Inflammatory macrophage treated with lipopolysaccharide for 1 hour (primary cell): ENCODE data around the gene ELP5.
A peak's percentile ranks its signal among the peaks of the same experiment; 100 is the strongest.

Experiments
- DNase-seq, 2 donors: peaks; one replicate each; pipeline ENCODE4 v3.0.0-alpha.2; 2020 to 2022

Gene ELP5

DNA sequence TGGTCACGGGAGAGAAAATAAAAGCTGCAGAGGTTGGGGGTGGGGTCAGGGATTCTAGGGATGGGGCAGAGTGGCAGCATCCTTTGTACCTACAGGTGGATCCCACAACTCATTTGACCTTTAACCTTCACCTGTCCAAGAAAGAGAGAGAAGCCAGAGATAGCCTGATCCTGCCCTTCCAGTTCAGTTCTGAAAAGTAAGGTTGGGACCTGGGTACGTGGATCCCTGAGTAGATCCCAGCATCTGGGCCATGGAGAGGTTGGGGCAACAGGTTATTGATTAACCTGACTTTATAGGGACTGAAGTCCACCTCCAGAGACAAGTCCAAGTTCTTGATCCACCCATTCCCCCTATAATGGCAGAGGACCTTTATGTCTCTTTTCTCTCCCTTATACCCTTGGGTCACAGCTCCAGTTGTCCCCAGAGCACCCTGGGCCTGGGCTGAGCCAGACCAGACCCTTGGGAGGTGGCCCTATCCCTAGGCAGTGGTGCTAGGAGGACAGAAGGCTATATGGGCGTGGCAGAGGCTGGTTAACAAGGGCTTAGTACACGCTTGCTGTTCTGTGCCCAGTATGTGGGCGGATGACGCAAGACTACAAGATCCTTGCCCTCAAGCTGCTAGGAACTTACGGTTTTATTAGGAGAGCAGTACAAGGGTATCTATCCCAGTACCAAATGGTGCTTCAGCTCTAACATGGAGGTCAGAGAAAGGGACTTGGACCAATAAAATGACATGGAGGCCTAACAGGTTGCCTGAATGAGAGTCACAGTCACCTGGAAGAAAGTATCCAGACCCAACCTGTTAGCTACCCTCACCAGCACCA lies 6.9 kb downstream of the ELP5 start:
- DNase-seq = peak; percentile 86 to 91

- DNase-seq = no peak
Observed at GRCh38 chr17:7259555-7259889, 7.5 kb downstream of the ELP5 start.

DNA sequence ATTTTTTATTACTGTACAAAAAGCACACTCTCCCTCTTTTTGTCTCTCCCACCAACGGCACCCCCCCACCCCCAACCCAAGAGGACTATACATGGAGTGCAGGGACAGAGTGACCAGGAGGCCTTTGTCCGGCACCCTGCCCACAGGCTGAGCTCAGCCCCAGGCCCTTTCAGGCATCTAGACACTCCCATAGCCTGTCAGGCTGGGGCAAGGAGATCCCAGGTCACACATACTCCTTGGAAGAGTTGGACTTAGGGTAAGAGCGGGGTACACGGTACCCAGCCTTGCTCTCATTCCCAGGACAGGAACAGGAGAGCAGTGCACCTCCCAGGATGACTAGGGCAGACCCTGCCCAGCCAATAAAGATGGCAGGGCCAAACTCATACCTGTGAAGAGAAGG lies 8.1 kb downstream of the ELP5 start:
- DNase-seq = no peak

GRCh38 chr17:7260651-7261378 lies 8.8 kb downstream of the ELP5 start:
- no peak for DNase-seq

- DNase-seq = no peak
Observed at GRCh38 chr17:7261379-7262191, 9.6 kb downstream of the ELP5 start.

- DNase-seq = no peak
Observed at GRCh38 chr17:7262192-7262934, 10.3 kb downstream of the ELP5 start, which contains the start of gene CLDN7. TSS of gene CLDN7 (minus strand) at chr17:7262478. CDS start at chr17:7262043, 435 bp downstream.

- peak in 1 of 2 donors; percentile 34 for DNase-seq
Observed at GRCh38 chr17:7262935-7263800, 11.2 kb downstream of the ELP5 start.

DNA sequence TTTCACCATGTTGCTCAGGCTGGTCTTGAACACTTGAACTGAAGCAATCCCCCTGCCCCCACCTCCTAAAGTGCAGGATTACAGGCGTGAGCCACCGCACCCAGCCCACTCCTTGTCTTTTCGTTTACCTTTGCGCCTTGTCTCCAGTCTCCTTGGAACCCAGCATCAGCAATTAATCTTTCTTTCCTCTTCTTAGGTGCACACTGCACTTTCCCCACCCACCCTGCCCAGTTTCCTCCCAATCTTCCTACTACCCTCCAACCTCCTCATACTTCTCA lies 11.7 kb downstream of the ELP5 start:
- no peak for DNase-seq

DNA sequence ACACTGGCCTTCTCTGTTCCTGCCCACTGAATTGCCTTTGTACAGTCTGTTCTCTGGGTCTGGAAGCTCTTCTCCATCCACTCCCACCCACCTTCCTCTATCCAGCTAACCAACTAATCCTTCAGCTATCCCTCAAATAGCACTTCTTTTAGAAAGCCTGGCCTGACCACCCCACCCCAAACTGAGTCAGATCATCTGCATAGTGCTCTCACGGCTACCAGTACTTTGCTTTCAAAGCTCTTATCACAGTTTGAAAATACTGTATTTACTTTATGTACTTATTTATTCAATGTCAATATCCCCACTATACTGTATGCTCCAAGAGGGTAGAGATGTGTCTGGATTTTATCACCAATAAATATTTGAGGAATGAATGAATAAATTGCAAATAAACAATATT lies 14.8 kb downstream of the ELP5 start:
- no peak for DNase-seq

GRCh38 chr17:7279448-7279847 lies 27.4 kb downstream of the ELP5 start:
- DNase-seq = no peak

DNA sequence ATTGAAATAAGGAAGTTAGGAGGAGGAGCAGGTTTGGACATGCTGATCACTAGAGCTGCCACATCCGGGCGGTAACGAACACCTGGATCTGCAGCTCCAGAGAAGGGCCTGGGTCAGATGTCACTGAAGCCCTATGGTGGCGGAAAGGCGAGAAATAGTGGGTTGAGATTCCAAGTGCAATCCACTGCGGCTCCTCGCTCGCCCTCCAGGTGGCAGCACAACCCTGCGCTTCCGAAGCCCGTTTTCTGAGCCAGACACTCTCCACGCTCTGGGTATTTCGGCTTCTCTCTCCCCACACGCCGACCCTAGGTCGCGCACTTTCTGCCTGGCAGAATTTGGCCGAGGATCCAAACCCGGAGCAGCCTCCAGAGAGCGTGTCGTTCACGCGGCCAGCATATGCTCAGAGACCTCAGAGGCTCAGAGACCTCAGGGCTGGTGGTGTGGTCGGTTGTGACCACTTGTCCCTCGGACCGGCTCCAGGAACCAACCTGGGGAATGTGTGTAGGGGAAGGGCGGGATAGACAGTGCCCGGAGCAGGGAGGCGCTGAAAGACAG lies 28.6 kb downstream of the ELP5 start:
- DNase-seq = peak; percentile 70 to 96

DNA sequence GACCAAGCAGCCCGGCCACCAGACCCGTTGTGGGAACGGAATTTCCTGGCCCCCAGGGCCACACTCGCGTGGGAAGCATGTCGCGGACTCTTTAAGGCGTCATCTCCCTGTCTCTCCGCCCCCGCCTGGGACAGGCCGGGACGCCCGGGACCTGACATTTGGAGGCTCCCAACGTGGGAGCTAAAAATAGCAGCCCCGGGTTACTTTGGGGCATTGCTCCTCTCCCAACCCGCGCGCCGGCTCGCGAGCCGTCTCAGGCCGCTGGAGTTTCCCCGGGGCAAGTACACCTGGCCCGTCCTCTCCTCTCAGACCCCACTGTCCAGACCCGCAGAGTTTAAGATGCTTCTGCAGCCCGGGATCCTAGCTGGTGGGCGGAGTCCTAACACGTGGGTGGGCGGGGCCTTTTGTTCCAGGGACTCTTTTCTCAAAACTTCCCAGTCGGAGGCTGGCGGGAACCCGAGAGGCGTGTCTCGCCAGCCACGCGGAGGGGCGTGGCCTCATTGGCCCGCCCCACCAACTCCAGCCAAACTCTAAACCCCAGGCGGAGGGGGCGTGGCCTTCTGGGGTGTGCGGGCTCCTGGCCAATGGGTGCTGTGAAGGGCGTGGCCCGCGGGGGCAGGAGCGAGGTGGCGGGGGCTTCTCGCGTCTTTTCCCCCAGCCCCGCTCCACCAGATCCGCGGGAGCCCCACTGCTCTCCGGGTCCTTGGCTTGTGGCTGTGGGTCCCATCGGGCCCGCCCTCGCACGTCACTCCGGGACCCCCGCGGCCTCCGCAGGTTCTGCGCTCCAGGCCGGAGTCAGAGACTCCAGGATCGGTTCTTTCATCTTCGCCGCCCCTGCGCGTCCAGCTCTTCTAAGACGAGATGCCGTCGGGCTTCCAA lies 29.3 kb downstream of the ELP5 start, which contains the start of gene SLC2A4:
Gene SLC2A4, plus strand, starts transcription at position 645 of the 879 bp plus-strand sequence. Its CDS starts 217 bp downstream, at position 862.
- DNase-seq = peak; percentile 96 to 98

- DNase-seq = no peak
Observed at GRCh38 chr17:7281953-7282751, 30.1 kb downstream of the ELP5 start.

DNA sequence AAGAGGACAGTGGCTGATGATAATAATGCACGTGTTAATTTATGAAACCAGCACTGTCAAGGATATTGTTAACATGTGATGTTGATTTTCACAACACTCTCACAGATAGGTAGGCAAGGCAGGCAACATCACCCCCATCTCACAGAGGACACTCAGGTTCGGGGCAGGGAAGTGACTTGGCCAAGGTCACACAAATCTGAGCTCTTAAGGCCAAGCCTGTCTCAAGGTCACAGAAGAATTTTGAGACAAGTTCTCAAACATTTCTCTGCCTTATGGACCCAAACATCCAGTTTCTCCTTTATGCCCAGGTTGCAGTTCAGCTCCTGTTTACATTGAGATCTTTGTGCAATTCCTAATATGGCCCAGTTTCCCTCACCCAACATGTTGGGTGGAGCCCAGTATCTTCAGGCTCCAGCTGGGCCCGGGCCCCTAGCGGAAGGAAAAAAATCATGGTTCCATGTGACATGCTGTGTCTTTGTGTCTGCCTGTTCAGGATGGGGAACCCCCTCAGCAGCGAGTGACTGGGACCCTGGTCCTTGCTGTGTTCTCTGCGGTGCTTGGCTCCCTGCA lies 30.8 kb downstream of the ELP5 start:
- peak in 1 of 2 donors; percentile 27 for DNase-seq

DNA sequence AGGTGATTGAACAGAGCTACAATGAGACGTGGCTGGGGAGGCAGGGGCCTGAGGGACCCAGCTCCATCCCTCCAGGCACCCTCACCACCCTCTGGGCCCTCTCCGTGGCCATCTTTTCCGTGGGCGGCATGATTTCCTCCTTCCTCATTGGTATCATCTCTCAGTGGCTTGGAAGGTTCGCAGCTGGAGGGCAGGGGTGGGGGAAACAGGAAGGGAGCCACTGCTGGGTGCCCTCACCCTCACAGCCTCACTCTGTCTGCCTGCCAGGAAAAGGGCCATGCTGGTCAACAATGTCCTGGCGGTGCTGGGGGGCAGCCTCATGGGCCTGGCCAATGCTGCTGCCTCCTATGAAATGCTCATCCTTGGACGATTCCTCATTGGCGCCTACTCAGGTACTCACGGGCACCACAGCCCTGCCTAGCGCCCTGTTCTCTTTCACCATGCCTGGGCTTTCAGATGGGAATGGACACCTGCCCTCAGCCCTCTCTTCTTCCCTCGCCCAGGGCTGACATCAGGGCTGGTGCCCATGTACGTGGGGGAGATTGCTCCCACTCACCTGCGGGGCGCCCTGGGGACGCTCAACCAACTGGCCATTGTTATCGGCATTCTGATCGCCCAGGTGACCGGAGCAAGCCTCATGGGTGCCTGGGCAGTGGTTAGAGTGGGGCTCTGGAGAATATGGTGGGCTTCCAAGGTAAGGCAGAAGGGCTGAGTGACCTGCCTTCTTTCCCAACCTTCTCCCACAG lies 31.6 kb downstream of the ELP5 start:
- DNase-seq = peak; percentile 29 to 38

DNA sequence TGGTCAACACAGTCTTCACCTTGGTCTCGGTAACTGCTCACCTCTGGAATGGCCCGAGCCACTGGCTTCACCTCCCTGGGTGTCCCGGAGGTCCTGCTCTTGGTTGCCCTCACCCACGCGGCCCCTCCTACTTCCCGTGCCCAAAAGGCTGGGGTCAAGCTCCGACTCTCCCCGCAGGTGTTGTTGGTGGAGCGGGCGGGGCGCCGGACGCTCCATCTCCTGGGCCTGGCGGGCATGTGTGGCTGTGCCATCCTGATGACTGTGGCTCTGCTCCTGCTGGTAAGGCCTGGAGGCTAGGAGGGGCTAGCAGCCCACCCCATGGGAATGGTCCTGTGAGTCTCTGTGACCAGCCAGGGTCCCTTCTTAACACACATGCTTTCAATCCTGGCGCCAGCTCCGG lies 32.9 kb downstream of the ELP5 start:
- DNase-seq = no peak

DNA sequence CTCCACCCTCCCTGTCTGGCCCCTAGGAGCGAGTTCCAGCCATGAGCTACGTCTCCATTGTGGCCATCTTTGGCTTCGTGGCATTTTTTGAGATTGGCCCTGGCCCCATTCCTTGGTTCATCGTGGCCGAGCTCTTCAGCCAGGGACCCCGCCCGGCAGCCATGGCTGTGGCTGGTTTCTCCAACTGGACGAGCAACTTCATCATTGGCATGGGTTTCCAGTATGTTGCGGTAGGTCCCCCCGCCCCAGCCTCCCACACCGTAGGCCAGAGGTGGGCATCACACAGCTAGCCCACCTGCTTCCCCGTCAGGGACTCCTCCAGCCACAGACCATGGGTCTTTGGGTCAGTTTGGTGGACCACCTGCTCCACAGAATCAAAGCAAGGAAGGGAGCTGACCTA lies 33.7 kb downstream of the ELP5 start:
- DNase-seq = no peak

DNA sequence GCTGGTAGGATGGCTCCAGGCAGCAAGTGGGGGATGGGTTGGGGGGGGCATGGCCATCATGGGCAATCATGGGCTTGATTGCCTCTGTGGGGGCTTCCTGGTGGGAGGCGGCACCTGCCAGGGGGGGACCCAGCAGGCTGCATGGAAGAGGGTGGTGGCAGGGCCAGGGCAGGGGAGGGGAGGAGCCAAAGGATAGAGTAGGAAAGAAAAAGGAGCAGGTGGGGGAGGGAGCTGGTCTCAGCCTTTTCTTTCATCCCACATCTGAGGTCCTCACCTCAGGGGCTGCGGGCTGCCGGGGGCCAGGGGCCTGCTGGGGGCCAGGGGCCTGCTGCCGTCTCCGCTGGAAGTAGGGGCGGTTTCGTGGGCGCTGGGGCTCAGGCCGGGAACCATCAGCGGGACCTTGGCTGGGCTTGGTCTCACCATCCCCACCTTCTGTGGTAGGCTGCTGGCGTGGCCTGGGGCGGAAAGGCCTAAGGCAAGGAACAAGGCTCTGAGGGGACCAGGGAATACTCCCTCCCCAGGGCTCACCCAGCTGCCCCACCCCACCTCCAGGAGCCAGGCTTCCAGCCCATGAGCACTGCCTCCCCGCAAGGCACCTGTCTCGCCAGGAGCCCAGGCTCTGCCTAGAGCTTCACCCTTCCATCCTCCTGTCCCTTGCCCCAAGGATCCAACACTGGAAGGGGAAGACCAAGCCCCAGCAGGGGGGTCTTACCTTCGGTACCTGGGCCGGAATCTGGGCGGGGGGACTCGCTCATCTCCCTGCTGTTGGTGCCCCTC lies 37.4 kb downstream of the ELP5 start:
- no peak for DNase-seq
